Osteoblast (primary cell): ENCODE data around the gene TOP3A. TPM values are rescaled to one million over a fixed set of nuclear protein-coding genes. Genes with fewer than 3 reads are reported as not detected.

Source experiments
- DNase-seq: peaks from one replicate; pipeline ENCODE4 v3.0.0; 2011; ENCODE audit warnings: low spot score, mixed read lengths; ENCODE audit not compliant: insufficient read length; ENCODE audit errors: missing footprints
- H2AFZ ChIP-seq: 2 replicates; pipeline ENCODE4 v1.6.0; 2011; ENCODE audit warnings: mild to moderate bottlenecking, low read length
- H3K27ac ChIP-seq: 2 replicates; pipeline ENCODE4 v1.5.1; 2011; ENCODE audit warnings: mild to moderate bottlenecking, low read depth, low read length, moderate library complexity
- H3K27me3 ChIP-seq: 2 replicates; pipeline ENCODE4 v1.6.0; 2012; ENCODE audit warnings: mild to moderate bottlenecking, control low read depth, inconsistent platforms, low read length, moderate library complexity; ENCODE audit not compliant: insufficient read depth
- H3K36me3 ChIP-seq: 2 replicates; pipeline ENCODE4 v1.5.1; 2011; ENCODE audit warnings: mild to moderate bottlenecking, low read length, control low read depth, moderate library complexity; ENCODE audit not compliant: insufficient read depth
- H3K4me1 ChIP-seq: 2 replicates; pipeline ENCODE4 v1.5.1; 2011; ENCODE audit warnings: mild to moderate bottlenecking, low read length, control low read depth, moderate library complexity; ENCODE audit not compliant: insufficient read depth
- H3K4me2 ChIP-seq: 2 replicates; pipeline ENCODE4 v1.6.0; 2011; ENCODE audit warnings: mild to moderate bottlenecking, low read length; ENCODE audit not compliant: insufficient read depth
- H3K4me3 ChIP-seq: fragments of 200-600 bp; sonication (generic); 3 replicates; pipeline ENCODE4 v1.5.1; 2012; ENCODE audit warnings: mild to moderate bottlenecking, low read length, inconsistent platforms; ENCODE audit not compliant: insufficient read depth
- H3K79me2 ChIP-seq: 2 replicates; pipeline ENCODE4 v1.6.0; 2012; ENCODE audit warnings: mild to moderate bottlenecking, low read length, control low read depth, inconsistent platforms; ENCODE audit not compliant: insufficient read depth
- H3K9me3 ChIP-seq: 2 replicates; pipeline ENCODE4 v1.5.1; 2011; ENCODE audit warnings: low read depth, low read length, control low read depth
- H4K20me1 ChIP-seq: 2 replicates; pipeline ENCODE4 v1.6.0; 2012; ENCODE audit warnings: mild to moderate bottlenecking, low read length, control low read depth; ENCODE audit not compliant: insufficient read depth
- total RNA-seq: library from RNA; depleted of rRNA; stranded (reverse); fragments of >200 nt; gene quantifications from 2 replicates; pipeline ENCODE4 v1.2.3, GENCODE V29; 2012
- TF ChIP-seq, protein P1 (sequence below): IDR thresholded peaks from 2 replicates; pipeline ENCODE4 v1.5.1; 2011; ENCODE audit warnings: mild to moderate bottlenecking, low read depth, low read length, moderate library complexity; ENCODE audit errors: extremely low read depth

TOP3A gene
- total RNA-seq, 1 donor: 36.2 TPM

- DNase-seq: peak; percentile 92
- Histone ChIP-seq H2AFZ (no peak overlapping the region), H3K36me3 (peaks cover 81% of the 10 kb centered on the region), H3K27me3 (no peaks in the 10 kb centered on the region), H3K27ac (no peak overlapping the region), H3K4me3 (no peak overlapping the region), H3K4me2 (no peak overlapping the region), H4K20me1 (peaks cover 31% of the 10 kb centered on the region), H3K9me3 (no peaks in the 10 kb centered on the region), H3K4me1 (no peaks in the 10 kb centered on the region), H3K79me2 (no peaks in the 10 kb centered on the region)
- TF ChIP-seq, protein P1, sequence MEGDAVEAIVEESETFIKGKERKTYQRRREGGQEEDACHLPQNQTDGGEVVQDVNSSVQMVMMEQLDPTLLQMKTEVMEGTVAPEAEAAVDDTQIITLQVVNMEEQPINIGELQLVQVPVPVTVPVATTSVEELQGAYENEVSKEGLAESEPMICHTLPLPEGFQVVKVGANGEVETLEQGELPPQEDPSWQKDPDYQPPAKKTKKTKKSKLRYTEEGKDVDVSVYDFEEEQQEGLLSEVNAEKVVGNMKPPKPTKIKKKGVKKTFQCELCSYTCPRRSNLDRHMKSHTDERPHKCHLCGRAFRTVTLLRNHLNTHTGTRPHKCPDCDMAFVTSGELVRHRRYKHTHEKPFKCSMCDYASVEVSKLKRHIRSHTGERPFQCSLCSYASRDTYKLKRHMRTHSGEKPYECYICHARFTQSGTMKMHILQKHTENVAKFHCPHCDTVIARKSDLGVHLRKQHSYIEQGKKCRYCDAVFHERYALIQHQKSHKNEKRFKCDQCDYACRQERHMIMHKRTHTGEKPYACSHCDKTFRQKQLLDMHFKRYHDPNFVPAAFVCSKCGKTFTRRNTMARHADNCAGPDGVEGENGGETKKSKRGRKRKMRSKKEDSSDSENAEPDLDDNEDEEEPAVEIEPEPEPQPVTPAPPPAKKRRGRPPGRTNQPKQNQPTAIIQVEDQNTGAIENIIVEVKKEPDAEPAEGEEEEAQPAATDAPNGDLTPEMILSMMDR: no peak
Observed at GRCh38 chr17:18246880-18247612, 67.7 kb downstream of the TOP3A start.

GRCh38 chr17:18246109-18246725, 68.6 kb downstream of the TOP3A start:
- Histone ChIP-seq H3K79me2 (no peaks in the 10 kb centered on the region), H3K4me1 (no peaks in the 10 kb centered on the region), H3K36me3 (peaks cover 78% of the 10 kb centered on the region), H3K27ac (no peak overlapping the region), H3K4me2 (no peak overlapping the region), H3K4me3 (no peak overlapping the region), H3K27me3 (no peaks in the 10 kb centered on the region), H2AFZ (no peak overlapping the region), H4K20me1 (peaks cover 31% of the 10 kb centered on the region), H3K9me3 (no peaks in the 10 kb centered on the region)
- DNase-seq: no peak
- TF ChIP-seq, protein P1: no peak

DNA sequence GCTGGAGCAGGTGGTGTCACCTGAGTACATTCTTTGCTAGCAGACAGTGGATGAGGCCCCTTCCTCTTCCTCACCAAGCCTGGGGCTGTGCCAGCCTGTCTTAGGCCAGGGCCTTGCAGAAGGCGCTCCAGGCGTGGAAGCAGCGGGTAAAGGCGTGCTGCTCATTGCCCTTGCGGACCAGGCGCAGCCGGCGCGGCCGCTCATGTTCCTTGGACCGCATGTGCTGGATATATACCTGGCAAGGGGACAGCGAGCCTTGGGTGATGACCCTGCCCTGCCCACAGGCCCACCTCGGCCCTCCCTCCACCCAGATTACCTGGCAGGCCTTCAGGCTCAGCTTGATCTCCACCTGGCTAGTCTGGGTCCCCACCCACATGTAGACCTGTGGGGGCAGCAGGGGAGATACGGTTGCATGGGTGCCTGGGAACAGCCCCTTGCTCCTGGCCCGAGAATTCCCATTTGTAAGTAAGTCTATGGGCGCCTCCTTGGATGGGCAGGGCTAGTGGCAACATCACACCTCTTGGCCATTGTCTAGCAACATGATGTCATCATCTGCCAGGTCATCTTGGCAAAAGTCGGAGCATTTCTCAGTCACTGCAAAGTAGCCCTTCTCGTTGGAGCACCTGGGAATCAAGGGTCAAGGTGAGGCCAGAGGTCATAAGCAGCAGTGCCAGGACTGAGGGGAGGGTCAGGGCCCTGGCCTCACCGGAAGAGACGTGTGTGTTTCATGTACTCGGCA, 69.6 kb downstream of the TOP3A start:
- no peaks in the 10 kb centered on the region for H3K4me1 ChIP-seq
- no peak overlapping the region for H3K4me2 ChIP-seq
- H3K27me3 ChIP-seq: no peaks in the 10 kb centered on the region
- no peaks in the 10 kb centered on the region for H3K79me2 ChIP-seq
- no peak for DNase-seq
- TF ChIP-seq, protein P1: no peak
- peaks cover 27% of the 10 kb centered on the region for H4K20me1 ChIP-seq
- H3K4me3 ChIP-seq: no peak overlapping the region
- H3K9me3 ChIP-seq: no peaks in the 10 kb centered on the region
- no peak overlapping the region for H2AFZ ChIP-seq
- peaks cover 74% of the 10 kb centered on the region for H3K36me3 ChIP-seq
- H3K27ac ChIP-seq: no peak overlapping the region
